ENCODE measurements around the gene ZBTB46.
A peak's percentile ranks its signal among the peaks of the same experiment; 100 is the strongest.

Gene ZBTB46

DNA sequence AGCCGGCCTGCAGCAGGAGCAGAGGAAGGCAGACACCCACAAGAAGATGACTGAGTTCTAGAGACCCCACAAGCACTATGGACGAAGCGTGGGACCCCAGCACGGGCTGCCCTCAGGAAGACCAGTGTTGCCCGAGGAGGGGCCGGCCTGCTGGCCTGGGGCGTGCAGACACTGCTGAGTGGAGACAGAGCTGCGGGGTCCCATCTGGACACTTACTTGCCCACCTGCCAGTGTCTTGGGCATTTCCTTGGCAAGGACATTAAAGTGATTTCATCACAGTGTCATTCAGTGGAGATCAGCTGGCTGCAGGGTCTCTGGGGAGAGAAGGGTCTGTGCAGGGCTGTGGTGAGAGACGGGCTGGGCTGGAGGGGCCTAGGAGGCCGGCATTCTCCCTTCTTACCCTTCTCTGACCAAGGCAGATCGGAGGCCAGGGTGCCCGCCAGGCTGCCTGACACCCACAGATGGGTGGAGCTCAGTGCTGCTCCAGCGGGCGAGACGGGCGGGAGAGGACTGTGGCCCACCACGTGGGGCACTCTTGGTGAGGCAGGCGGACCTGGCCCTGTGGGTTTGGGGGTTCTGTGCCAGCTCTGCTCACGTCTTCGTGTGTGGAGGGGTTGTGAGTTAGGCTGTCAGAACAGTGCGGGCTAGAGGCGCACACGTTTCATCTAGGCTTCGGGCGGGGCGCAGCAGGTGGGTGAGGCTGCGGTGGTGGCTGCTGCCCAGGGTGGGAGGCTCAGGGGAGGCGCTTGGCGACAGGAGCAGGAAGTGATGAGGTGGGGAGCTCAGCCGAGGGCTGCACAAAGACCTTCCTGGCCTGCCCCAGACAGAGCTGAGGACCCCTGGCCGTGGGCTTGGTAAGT, 95.0 kb downstream of the ZBTB46 start, which contains the start of gene LIME1:
LIME1 (plus strand) TSS at position 806 of the 860 bp plus-strand sequence. CDS start 886 bp downstream, outside the sequence.
- Histone ChIP-seq H4K20me1 (ENCODE audit: insufficient read depth, low read length) (no peaks in the 10 kb centered on the region), H3K36me3 (replicated peaks; ENCODE audit: low read depth, low read length) (peaks cover 18% of the 10 kb centered on the region), H3K4me2 (ENCODE audit: low read length) (peak within 1 kb of the TSS; percentile 91), H3K9me3 (ENCODE audit: insufficient read depth, low read length) (no peaks in the 10 kb centered on the region), H3K9ac (ENCODE audit: low read length) (peak within 1 kb of the TSS; percentile 77), H3K79me2 (ENCODE audit: low read length) (peaks cover 12% of the 10 kb centered on the region), H3K4me3 (ENCODE audit: low read length) (peak within 1 kb of the TSS; percentile 78), H3K27ac (ENCODE audit: low read length) (peak within 1 kb of the TSS; percentile 79), H2AFZ (ENCODE audit: low read depth, low read length) (no peak within 1 kb of the TSS), H3K27me3 (ENCODE audit: low read depth, low read length) (no peaks in the 10 kb centered on the region), H3K4me1 (ENCODE audit: low read length) (peaks cover 47% of the 10 kb centered on the region)
- TF ChIP-seq EZH2phosphoT487 (IDR thresholded peaks at IDR 0.05; ENCODE audit: low read depth) (no peak), CTCF (IDR thresholded peaks at IDR 0.05; ENCODE audit: low read depth, low read length) (no peak; the same call in 1 of the 2 replicates)

DNA sequence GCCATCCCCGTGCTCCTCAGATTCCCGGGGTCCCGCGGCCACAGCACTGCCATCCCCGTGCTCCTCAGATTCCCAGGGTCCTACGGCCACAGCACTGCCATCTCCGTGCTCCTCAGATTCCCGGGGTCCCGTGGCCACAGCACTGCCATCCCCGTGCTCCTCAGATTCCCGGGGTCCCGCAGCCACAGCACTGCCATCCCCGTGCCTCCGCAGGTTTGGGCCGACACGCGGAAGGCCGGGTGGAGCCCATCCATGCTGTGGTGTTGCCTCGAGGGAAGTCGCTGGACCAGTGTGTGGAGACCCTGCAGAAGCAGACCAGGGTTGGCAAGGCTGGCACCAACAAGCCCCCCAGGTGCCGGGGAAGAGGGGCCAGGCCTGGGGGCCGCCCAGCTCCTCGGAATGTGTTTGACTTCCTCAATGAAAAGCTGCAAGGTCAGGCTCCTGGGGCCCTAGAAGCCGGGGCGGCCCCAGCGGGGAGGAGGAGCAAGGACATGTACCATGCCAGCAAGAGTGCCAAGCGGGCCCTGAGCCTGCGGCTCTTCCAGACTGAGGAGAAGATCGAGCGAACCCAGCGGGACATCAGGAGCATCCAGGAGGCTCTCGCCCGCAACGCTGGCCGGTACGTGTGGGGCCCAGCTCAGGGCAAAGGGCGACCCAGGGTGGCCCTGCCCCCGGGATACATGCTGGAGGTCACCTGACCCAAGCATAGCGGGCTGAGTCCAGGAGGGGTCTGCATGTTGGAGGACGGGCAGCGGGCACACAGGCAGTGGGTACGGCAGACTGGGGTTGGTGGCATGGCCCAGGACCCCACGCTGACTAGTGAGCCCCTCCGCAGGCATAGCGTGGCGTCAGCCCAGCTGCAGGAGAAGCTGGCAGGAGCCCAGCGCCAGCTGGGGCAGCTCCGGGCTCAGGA, 95.9 kb downstream of the ZBTB46 start:
- H3K9ac ChIP-seq (ENCODE audit: low read length), result no peak overlapping the region
- no peak overlapping the region for H3K4me2 ChIP-seq (ENCODE audit: low read length)
- no peak overlapping the region for H3K4me3 ChIP-seq (ENCODE audit: low read length)
- H3K79me2 ChIP-seq (ENCODE audit: low read length), result peaks cover 13% of the 10 kb centered on the region
- H3K4me1 ChIP-seq (ENCODE audit: low read length), result peaks cover 53% of the 10 kb centered on the region
- H3K27ac ChIP-seq (ENCODE audit: low read length), result no peak overlapping the region
- H4K20me1 ChIP-seq (ENCODE audit: insufficient read depth, low read length), result no peaks in the 10 kb centered on the region
- TF ChIP-seq EZH2phosphoT487 (IDR thresholded peaks at IDR 0.05; ENCODE audit: low read depth) (no peak), CTCF (IDR thresholded peaks at IDR 0.05; ENCODE audit: low read depth, low read length) (no peak)
- no peaks in the 10 kb centered on the region for H3K9me3 ChIP-seq (ENCODE audit: insufficient read depth, low read length)
- H2AFZ ChIP-seq (ENCODE audit: low read depth, low read length), result no peak overlapping the region
- H3K36me3 ChIP-seq (replicated peaks; ENCODE audit: low read depth, low read length), result peaks cover 20% of the 10 kb centered on the region
- no peaks in the 10 kb centered on the region for H3K27me3 ChIP-seq (ENCODE audit: low read depth, low read length)

DNA sequence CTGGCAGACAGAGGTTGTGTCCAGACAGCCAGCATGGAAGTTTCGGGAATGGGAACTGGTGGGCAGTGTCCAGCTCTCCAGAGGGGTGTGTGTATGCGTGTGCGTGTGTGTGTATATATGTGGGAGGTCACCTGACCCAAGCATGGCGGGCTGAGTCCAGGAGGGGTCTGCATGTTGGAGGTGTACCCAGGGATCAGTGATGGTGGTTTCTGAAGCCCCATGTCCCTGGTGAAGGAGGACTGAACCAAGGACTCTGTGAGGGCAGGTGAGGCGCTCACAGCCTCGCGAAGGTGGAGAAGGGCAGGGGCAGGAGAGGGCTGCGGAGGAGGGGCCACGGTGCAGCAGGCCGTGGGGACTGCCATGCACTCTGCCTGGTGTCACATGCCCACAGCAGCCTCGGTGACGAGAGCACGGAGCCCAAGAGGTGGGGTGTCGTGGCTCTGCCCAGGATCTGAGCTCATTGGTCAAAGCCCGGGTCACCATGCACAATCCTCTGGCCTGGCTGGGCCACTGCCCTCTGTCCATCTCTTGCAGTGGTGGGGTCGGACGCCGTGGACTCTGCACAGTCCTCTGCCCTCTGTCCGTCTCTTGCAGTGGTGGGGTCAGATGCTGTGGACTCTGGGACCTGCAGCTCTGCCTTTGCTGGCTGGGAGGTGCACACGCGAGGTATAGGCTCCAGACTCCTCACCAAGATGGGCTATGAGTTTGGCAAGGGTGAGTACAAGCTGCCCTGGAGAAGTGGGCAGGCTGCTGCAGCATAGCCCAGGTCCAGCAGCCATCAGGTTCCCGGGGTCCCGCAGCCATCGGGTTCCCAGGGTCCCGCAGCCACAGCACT, 96.7 kb downstream of the ZBTB46 start:
- Histone ChIP-seq H2AFZ (ENCODE audit: low read depth, low read length) (no peak overlapping the region), H3K9me3 (ENCODE audit: insufficient read depth, low read length) (no peaks in the 10 kb centered on the region), H3K27ac (ENCODE audit: low read length) (no peak overlapping the region), H3K9ac (ENCODE audit: low read length) (no peak overlapping the region), H3K27me3 (ENCODE audit: low read depth, low read length) (no peaks in the 10 kb centered on the region), H4K20me1 (ENCODE audit: insufficient read depth, low read length) (no peaks in the 10 kb centered on the region), H3K79me2 (ENCODE audit: low read length) (peaks cover 18% of the 10 kb centered on the region), H3K4me1 (ENCODE audit: low read length) (peaks cover 61% of the 10 kb centered on the region), H3K4me2 (ENCODE audit: low read length) (no peak overlapping the region), H3K4me3 (ENCODE audit: low read length) (no peak overlapping the region), H3K36me3 (replicated peaks; ENCODE audit: low read depth, low read length) (peaks cover 29% of the 10 kb centered on the region)
- no peak for TF ChIP-seq EZH2phosphoT487 (IDR thresholded peaks at IDR 0.05; ENCODE audit: low read depth)
- no peak for TF ChIP-seq CTCF (IDR thresholded peaks at IDR 0.05; ENCODE audit: low read depth, low read length)
